Psoas muscle (tissue), 8 donors: Measurements from ENCODE around the gene TGFBR3L. TPM values are rescaled to one million over a fixed set of nuclear protein-coding genes. Genes with fewer than 3 reads are reported as not detected.

Experiments used
- ATAC-seq, 4 donors: fragments of 200-7000 bp; cut with Tn5 transposase; one replicate each; pipeline ENCODE4 v1.9.1; 2020; ENCODE audit warnings: moderate library complexity in 3 of 4, mild to moderate bottlenecking in 2 of 4
- DNase-seq, 2 donors: peaks; one replicate each; pipeline ENCODE4 v3.0.0-alpha.2; 2020
- H3K27ac ChIP-seq: fragments of 200-600 bp; one replicate; pipeline ENCODE4 v1.8.0; 2022
- H3K27me3 ChIP-seq, 3 donors: fragments of 200-600 bp in 1 of 3; one replicate each; pipeline versions ENCODE4 v1.6.1 to v1.8.0; 2013 to 2022; ENCODE audit warnings: low read length in 2 of 3, mild to moderate bottlenecking in 2 of 3, moderate library complexity in 1 of 3; ENCODE audit not compliant: insufficient read depth in 3 of 3
- H3K36me3 ChIP-seq, 2 donors: fragments of 200-600 bp in 1 of 2; one replicate each; pipeline versions ENCODE4 v1.6.1 to v1.8.0; 2013 to 2022; ENCODE audit warnings: low read depth in 1 of 2, mild to moderate bottlenecking in 1 of 2, moderate library complexity in 1 of 2; ENCODE audit not compliant: insufficient read depth in 1 of 2
- H3K4me1 ChIP-seq: fragments of 200-600 bp; one replicate; pipeline ENCODE4 v1.8.0; 2022
- H3K4me3 ChIP-seq: fragments of 200-600 bp; one replicate; pipeline ENCODE4 v1.8.0; 2022; ENCODE audit warnings: mild to moderate bottlenecking
- H3K9me3 ChIP-seq: fragments of 200-600 bp; one replicate; pipeline ENCODE4 v1.8.0; 2022
- CTCF ChIP-seq: fragments of 200-600 bp; IDR thresholded peaks from one replicate; pipeline ENCODE4 v1.8.0; 2022; ENCODE audit warnings: antibody characterized with exemption
- WGBS, 3 donors: extraction: QIAGEN DNeasy Blood & Tissue Kit; methylation state at CpG; one replicate each; pipeline versions ENCODE4 v1.1.6 to v1.1.7; 2013; 5-methylcytosine and 5-hydroxymethylcytosine counted together
- intact Hi-C, 2 donors: fragments of 100-400 bp; cut with DNase I; formaldehyde crosslinking; loops; one replicate each; pipeline versions ENCODE4 v1.11.0 to v1.14.2; 2022
- polyA plus RNA-seq, 3 donors: library from polyadenylated mRNA; stranded (reverse); fragments of 200-250 nt; gene quantifications; one replicate each; pipeline ENCODE4 v1.2.3, GENCODE V29; 2013
- total RNA-seq, 4 donors: library from RNA; stranded (reverse); fragmentation: NEBNext Ultra II Directional in 2 of 4; extraction: Animal tissue kit (Norgen Biotek cat#: 25700) in 2 of 4; gene quantifications; one replicate each; pipeline versions ENCODE4 v1.2.1 to v1.2.4, GENCODE V29; 2021 to 2023
- donor health status: healthy with polysubstance abuse.
- donor health status: DM: no; HTN: no; CAD: no; lungs with moderate emphysema.
- donor health status: Bipolar disorder and iron deficiency.
- donor health status: healthy.
- donor health status: DM: yes; HTN: yes; CAD: no.
- donor health status: DM: no; HTN: no; CAD: no.
- donor health status: DM: no; HTN: no; CAD: no.
- donor health status: DM: yes; HTN: yes; CAD: no.

TGFBR3L gene
- total and polyA plus RNA-seq, 7 donors, result 1.2 to 13.0 (median 4.5) TPM

GRCh38 chr19:7912144-7912696 is 2.4 kb upstream of the TGFBR3L start:
- intact Hi-C loops, result no loop called here
- ATAC-seq (no peak), DNase-seq (no peak)
- 84 to 91% (median 90%) methylated on average over 29 to 31 of the region's 31 CpGs for whole genome bisulfite sequencing, 3 donors
- no peaks in the 10 kb centered on the region for H3K9me3 ChIP-seq
- peaks cover 0 to 6% (median 5%) of the 10 kb centered on the region in 3 donors for H3K27me3 ChIP-seq
- TF ChIP-seq CTCF, result no peak
- H3K4me3 ChIP-seq, result no peak overlapping the region
- H3K4me1 ChIP-seq, result peaks cover 7% of the 10 kb centered on the region
- H3K27ac ChIP-seq, result no peak overlapping the region
- H3K36me3 ChIP-seq, result peaks cover 4 to 40% of the 10 kb centered on the region in 2 donors

- H3K27ac ChIP-seq, result no peak overlapping the region
- peaks cover 4 to 40% of the 10 kb centered on the region in 2 donors for H3K36me3 ChIP-seq
- H3K4me1 ChIP-seq, result peaks cover 8% of the 10 kb centered on the region
- H3K27me3 ChIP-seq, result peaks cover 0 to 13% (median 5%) of the 10 kb centered on the region in 3 donors
- H3K9me3 ChIP-seq, result no peaks in the 10 kb centered on the region
- H3K4me3 ChIP-seq, result no peak overlapping the region
- ATAC-seq (no peak), DNase-seq (peak in 1 of 2 donors; percentile 54)
- 87 to 93% (median 93%) methylated on average over 36 to 39 of the region's 39 CpGs for WGBS, 3 donors
- intact Hi-C loops, result no loop called here
- no peak for TF ChIP-seq CTCF
Observed at GRCh38 chr19:7912697-7913564, 1.7 kb upstream of the TGFBR3L start.

GRCh38 chr19:7913652-7914051 is 978 bp upstream of the TGFBR3L start:
- no peak for DNase-seq
- 80 to 89% (median 84%) methylated on average over 10 of the region's 10 CpGs for WGBS, 3 donors
- ATAC-seq, result no peak
- Histone ChIP-seq H3K9me3 (no peaks in the 10 kb centered on the region), H3K27ac (no peak overlapping the region), H3K4me3 (no peak overlapping the region), H3K4me1 (peaks cover 13% of the 10 kb centered on the region), H3K27me3 (peaks cover 0 to 14% (median 5%) of the 10 kb centered on the region in 3 donors), H3K36me3 (peaks cover 4 to 40% of the 10 kb centered on the region in 2 donors)
- TF ChIP-seq CTCF, result no peak
- intact Hi-C loops, result no loop called here

GRCh38 chr19:7914099-7914498 is 531 bp upstream of the TGFBR3L start:
- Histone ChIP-seq H3K27ac (no peak overlapping the region), H3K9me3 (no peaks in the 10 kb centered on the region), H3K27me3 (peaks cover 0 to 14% (median 5%) of the 10 kb centered on the region in 3 donors), H3K4me1 (peaks cover 14% of the 10 kb centered on the region), H3K4me3 (no peak overlapping the region), H3K36me3 (peaks cover 4 to 38% of the 10 kb centered on the region in 2 donors)
- intact Hi-C loops, result no loop called here
- DNase-seq (no peak), ATAC-seq (no peak)
- TF ChIP-seq CTCF, result no peak
- WGBS, 3 donors, result 41 to 56% (median 46%) methylated on average over 11 to 12 of the region's 12 CpGs
